H9 (cell line): ENCODE results near the gene RND3. TPM values are rescaled to one million over a fixed set of nuclear protein-coding genes. Genes with fewer than 3 reads are reported as not detected.

Source experiments
- DNase-seq: peaks from one replicate; pipeline ENCODE4 v3.0.0-alpha.2; 2017
- H2AFZ ChIP-seq: one replicate; pipeline ENCODE4 v1.6.1; 2013; ENCODE audit warnings: mild to moderate bottlenecking, low read length, control low read depth, moderate library complexity
- H2AK5ac ChIP-seq: 2 replicates; pipeline ENCODE4 v1.6.1; 2013; ENCODE audit warnings: low read length, control low read depth, mixed read lengths; ENCODE audit not compliant: insufficient read length
- H2BK120ac ChIP-seq: one replicate; pipeline ENCODE4 v1.6.1; 2013; ENCODE audit warnings: low read depth, mild to moderate bottlenecking, low read length, control low read depth, inconsistent platforms; ENCODE audit not compliant: poor library complexity, severe bottlenecking
- H2BK12ac ChIP-seq: 2 replicates; pipeline ENCODE4 v1.6.1; 2013; ENCODE audit warnings: low read length, control low read depth, mixed read lengths, low read depth; ENCODE audit not compliant: insufficient read length
- H2BK15ac ChIP-seq: 2 replicates; pipeline ENCODE4 v1.6.1; 2013; ENCODE audit warnings: low read depth, low read length, control low read depth
- H2BK20ac ChIP-seq: one replicate; pipeline ENCODE4 v1.6.1; 2013; ENCODE audit warnings: low read depth, mild to moderate bottlenecking, low read length, control low read depth, inconsistent platforms; ENCODE audit not compliant: poor library complexity, severe bottlenecking
- H2BK5ac ChIP-seq: 2 replicates; pipeline ENCODE4 v1.6.1; 2013; ENCODE audit warnings: low read length, control low read depth, mixed read lengths; ENCODE audit not compliant: insufficient read length
- H3K14ac ChIP-seq: 2 replicates; pipeline ENCODE4 v1.6.1; 2013; ENCODE audit warnings: low read length, control low read depth; ENCODE audit not compliant: insufficient read depth
- H3K18ac ChIP-seq: 2 replicates; pipeline ENCODE4 v1.6.1; 2013; ENCODE audit warnings: low read depth, mild to moderate bottlenecking, mixed read lengths, low read length, control low read depth; ENCODE audit not compliant: insufficient read length
- H3K23ac ChIP-seq: 2 replicates; pipeline ENCODE4 v1.6.1; 2013; ENCODE audit warnings: low read length, control low read depth, mixed read lengths, low read depth; ENCODE audit not compliant: insufficient read length
- H3K23me2 ChIP-seq: 2 replicates; pipeline ENCODE4 v1.6.1; 2013; ENCODE audit warnings: low read depth, mild to moderate bottlenecking, mixed read lengths, low read length, control low read depth; ENCODE audit not compliant: insufficient read length, poor library complexity, severe bottlenecking
- H3K27ac ChIP-seq: 2 replicates; pipeline ENCODE4 v1.5.1; 2013; ENCODE audit warnings: low read length, control low read depth, mixed read lengths, low read depth; ENCODE audit not compliant: insufficient read length
- H3K27me3 ChIP-seq: 2 replicates; pipeline ENCODE4 v1.6.1; 2013; ENCODE audit warnings: low read length, control low read depth, inconsistent platforms; ENCODE audit not compliant: insufficient read depth
- H3K4ac ChIP-seq: 2 replicates; pipeline ENCODE4 v1.6.1; 2013; ENCODE audit warnings: low read depth, mild to moderate bottlenecking, control low read depth, inconsistent platforms, low read length, moderate library complexity
- H3K4me1 ChIP-seq: 2 replicates; pipeline ENCODE4 v1.6.1; 2013; ENCODE audit warnings: low read length, control low read depth, inconsistent platforms; ENCODE audit not compliant: insufficient read depth
- H3K4me2 ChIP-seq: 2 replicates; pipeline ENCODE4 v1.6.1; 2013; ENCODE audit warnings: low read length, control low read depth, mixed read lengths; ENCODE audit not compliant: insufficient read length, insufficient read depth
- H3K56ac ChIP-seq: 2 replicates; pipeline ENCODE4 v1.6.1; 2013; ENCODE audit warnings: low read depth, mild to moderate bottlenecking, mixed read lengths, low read length, control low read depth; ENCODE audit not compliant: insufficient read length
- H3K79me1 ChIP-seq: 2 replicates; pipeline ENCODE4 v1.6.1; 2013; ENCODE audit warnings: low read depth, mild to moderate bottlenecking, moderate library complexity, low read length, control low read depth, inconsistent platforms; ENCODE audit not compliant: insufficient read depth, poor library complexity, severe bottlenecking
- H3K79me2 ChIP-seq: 2 replicates; pipeline ENCODE4 v1.6.1; 2013; ENCODE audit warnings: low read length, control low read depth, inconsistent platforms; ENCODE audit not compliant: insufficient read depth
- H3K9ac ChIP-seq: 2 replicates; pipeline ENCODE4 v1.6.1; 2013; ENCODE audit warnings: low read length, control low read depth, mixed read lengths; ENCODE audit not compliant: insufficient read length; ENCODE audit errors: extremely low read depth
- H3K9me3 ChIP-seq: one replicate; pipeline ENCODE4 v1.6.1; 2013; ENCODE audit warnings: low read depth, low read length, inconsistent platforms; ENCODE audit not compliant: control insufficient read depth
- H3T11ph ChIP-seq: one replicate; pipeline ENCODE4 v1.6.1; 2013; ENCODE audit warnings: mild to moderate bottlenecking, low read length, control low read depth, inconsistent platforms
- H4K20me1 ChIP-seq: one replicate; pipeline ENCODE4 v1.6.1; 2013; ENCODE audit not compliant: control insufficient read depth, insufficient read length, insufficient read depth
- H4K5ac ChIP-seq: 2 replicates; pipeline ENCODE4 v1.6.1; 2013; ENCODE audit warnings: low read depth, mild to moderate bottlenecking, mixed read lengths, low read length, control low read depth; ENCODE audit not compliant: insufficient read length
- H4K8ac ChIP-seq: replicated peaks from 2 replicates; pipeline ENCODE4 v1.6.1; 2013; ENCODE audit warnings: low read length, control low read depth, mixed read lengths, low read depth; ENCODE audit not compliant: insufficient read length
- H4K91ac ChIP-seq: 2 replicates; pipeline ENCODE4 v1.6.1; 2013; ENCODE audit warnings: low read depth, mild to moderate bottlenecking, moderate library complexity, mixed read lengths, low read length, control low read depth; ENCODE audit not compliant: insufficient read length
- H3K27ac Mint-ChIP-seq, 3 experiments: 2 replicates in 2 of 3; 3 replicates in 1 of 3; pipeline ENCODE4 v1.8.0; 2020 to 2021; ENCODE audit warnings: mixed read lengths in 3 of 3, mild to moderate bottlenecking in 1 of 3, moderate library complexity in 1 of 3
- H3K27me3 Mint-ChIP-seq: 2 replicates; pipeline ENCODE4 v1.8.0; 2021; ENCODE audit warnings: low read depth, mild to moderate bottlenecking, moderate library complexity, mixed read lengths
- H3K36me3 Mint-ChIP-seq, 3 experiments: 2 replicates in 2 of 3; 3 replicates in 1 of 3; pipeline ENCODE4 v1.8.0; 2020 to 2021; ENCODE audit warnings: low read depth in 3 of 3, mixed read lengths in 3 of 3; ENCODE audit not compliant: insufficient read depth in 1 of 3
- H3K4me1 Mint-ChIP-seq, 2 experiments: 2 replicates each; pipeline ENCODE4 v1.8.0; 2020; ENCODE audit warnings: mixed read lengths in 2 of 2
- H3K4me3 Mint-ChIP-seq, 2 experiments: 2 replicates in 1 of 2; 3 replicates in 1 of 2; pipeline ENCODE4 v1.8.0; 2020 to 2021; ENCODE audit warnings: mild to moderate bottlenecking in 2 of 2, mixed read lengths in 2 of 2, moderate library complexity in 1 of 2
- H3K9me3 Mint-ChIP-seq, 2 experiments: 2 replicates in 1 of 2; 3 replicates in 1 of 2; pipeline ENCODE4 v1.8.0; 2020; ENCODE audit warnings: mild to moderate bottlenecking in 2 of 2, mixed read lengths in 2 of 2, moderate library complexity in 1 of 2
- CTCF ChIP-seq: fragments of 200-600 bp; sonication (generic); conservative IDR thresholded peaks from 3 replicates; pipeline ENCODE4 v1.8.0; 2021; ENCODE audit warnings: antibody characterized with exemption, mild to moderate bottlenecking
- WGBS: extraction: QIAGEN DNeasy Blood & Tissue Kit; methylation state at CpG from one replicate; pipeline ENCODE4 v1.1.7; 2013; ENCODE audit warnings: missing lambda C conversion rate, low lambda C conversion rate, mixed read lengths; ENCODE audit not compliant: insufficient read length; ENCODE audit errors: extremely low coverage; 5-methylcytosine and 5-hydroxymethylcytosine counted together
- total RNA-seq: library from RNA; stranded (reverse); gene quantifications from 2 replicates; pipeline ENCODE4 v1.2.1, GENCODE V29; 2021

RND3 gene
- total RNA-seq, 1 experiment from 2014 or later = 62.6 TPM

GRCh38 chr2:150469706-150470274 is 17.7 kb downstream of the RND3 start:
- Histone ChIP-seq H4K8ac (no peak overlapping the region), H4K91ac (no peak overlapping the region), H2BK5ac (no peak overlapping the region), H2BK12ac (no peak overlapping the region), H3K79me1 (no peaks in the 10 kb centered on the region), H2AK5ac (no peak overlapping the region), H2AFZ (no peak overlapping the region), H4K5ac (no peak overlapping the region), H2BK120ac (no peak overlapping the region), H3K4ac (no peak overlapping the region), H2BK15ac (no peak overlapping the region), H3K9ac (no peak overlapping the region), H3K9me3 (no peaks in the 10 kb centered on the region), H3K56ac (no peak overlapping the region), H3K18ac (no peak overlapping the region), H3K27ac (no peak overlapping the region), H2BK20ac (no peak overlapping the region), H3K4me1 (no peaks in the 10 kb centered on the region; the same call in 1 of the 2 replicates), H4K20me1 (no peaks in the 10 kb centered on the region), H3K23me2 (no peaks in the 10 kb centered on the region), H3K4me2 (no peak overlapping the region), H3T11ph (no peak overlapping the region), H3K23ac (no peak overlapping the region), H3K79me2 (peaks cover 2% of the 10 kb centered on the region; the same call in 1 of the 2 replicates), H3K27me3 (no peaks in the 10 kb centered on the region), H3K14ac (no peak overlapping the region)
- TF ChIP-seq CTCF = no peak
- no CpG with 5 or more reads among the region's 14 CpGs for WGBS
- Mint-ChIP-seq H3K4me3 (no peak overlapping the region), H3K27ac (no peak overlapping the region), H3K9me3 (no peaks in the 10 kb centered on the region), H3K36me3 (peaks cover 49 to 67% (median 57%) of the 10 kb centered on the region in 3 experiments), H3K27me3 (no peaks in the 10 kb centered on the region), H3K4me1 (no peaks in the 10 kb centered on the region)
- no peak for DNase-seq
